C4-2B (cell line): Measurements from ENCODE around the gene PRLH.

Experiments used
- H3K27ac ChIP-seq: fragments of 450-650 bp; 2 replicates; pipeline ENCODE4 v1.5.1; 2017
- CTCF ChIP-seq: fragments of 450-650 bp; conservative IDR thresholded peaks from 2 replicates; pipeline ENCODE4 v1.5.1; 2017; ENCODE audit warnings: mild to moderate bottlenecking
- ZFX ChIP-seq: fragments of 450-650 bp; IDR thresholded peaks from 2 replicates; pipeline ENCODE4 v1.6.1; 2017

PRLH gene

GRCh38 chr2:237549216-237549615 lies 17.2 kb upstream of the PRLH start:
- TF ChIP-seq CTCF (no peak), ZFX (no peak)
- no peak overlapping the region for H3K27ac ChIP-seq

- TF ChIP-seq ZFX (no peak), CTCF (no peak)
These were observed 16.5 kb upstream of the PRLH start for GRCh38 chr2:237549643-237550415.

GRCh38 chr2:237551071-237551574 lies 15.3 kb upstream of the PRLH start:
- TF ChIP-seq CTCF (no peak), ZFX (no peak)
- H3K27ac ChIP-seq = no peak overlapping the region

More at GRCh38 chr2:237549643-237550415, 16.5 kb upstream of the PRLH start:
- H3K27ac ChIP-seq = no peak overlapping the region

GRCh38 chr2:237552908-237553307 lies 13.5 kb upstream of the PRLH start:
- no peak overlapping the region for H3K27ac ChIP-seq
- TF ChIP-seq ZFX (no peak), CTCF (no peak)

- no peak for TF ChIP-seq CTCF
- H3K27ac ChIP-seq = no peak overlapping the region
These were observed 12.4 kb upstream of the PRLH start for GRCh38 chr2:237553948-237554347.

- no peak for TF ChIP-seq ZFX
- TF ChIP-seq CTCF = no peak
- no peak overlapping the region for H3K27ac ChIP-seq
These were observed 10.8 kb upstream of the PRLH start for GRCh38 chr2:237555560-237555959.

- no peak overlapping the region for H3K27ac ChIP-seq
These were observed 9.4 kb upstream of the PRLH start for GRCh38 chr2:237556773-237557632.

More at GRCh38 chr2:237556773-237557632, 9.4 kb upstream of the PRLH start:
- TF ChIP-seq CTCF (no peak), ZFX (no peak)
